ENCODE measurements around the gene CNIH1.

CNIH1 gene

DNA sequence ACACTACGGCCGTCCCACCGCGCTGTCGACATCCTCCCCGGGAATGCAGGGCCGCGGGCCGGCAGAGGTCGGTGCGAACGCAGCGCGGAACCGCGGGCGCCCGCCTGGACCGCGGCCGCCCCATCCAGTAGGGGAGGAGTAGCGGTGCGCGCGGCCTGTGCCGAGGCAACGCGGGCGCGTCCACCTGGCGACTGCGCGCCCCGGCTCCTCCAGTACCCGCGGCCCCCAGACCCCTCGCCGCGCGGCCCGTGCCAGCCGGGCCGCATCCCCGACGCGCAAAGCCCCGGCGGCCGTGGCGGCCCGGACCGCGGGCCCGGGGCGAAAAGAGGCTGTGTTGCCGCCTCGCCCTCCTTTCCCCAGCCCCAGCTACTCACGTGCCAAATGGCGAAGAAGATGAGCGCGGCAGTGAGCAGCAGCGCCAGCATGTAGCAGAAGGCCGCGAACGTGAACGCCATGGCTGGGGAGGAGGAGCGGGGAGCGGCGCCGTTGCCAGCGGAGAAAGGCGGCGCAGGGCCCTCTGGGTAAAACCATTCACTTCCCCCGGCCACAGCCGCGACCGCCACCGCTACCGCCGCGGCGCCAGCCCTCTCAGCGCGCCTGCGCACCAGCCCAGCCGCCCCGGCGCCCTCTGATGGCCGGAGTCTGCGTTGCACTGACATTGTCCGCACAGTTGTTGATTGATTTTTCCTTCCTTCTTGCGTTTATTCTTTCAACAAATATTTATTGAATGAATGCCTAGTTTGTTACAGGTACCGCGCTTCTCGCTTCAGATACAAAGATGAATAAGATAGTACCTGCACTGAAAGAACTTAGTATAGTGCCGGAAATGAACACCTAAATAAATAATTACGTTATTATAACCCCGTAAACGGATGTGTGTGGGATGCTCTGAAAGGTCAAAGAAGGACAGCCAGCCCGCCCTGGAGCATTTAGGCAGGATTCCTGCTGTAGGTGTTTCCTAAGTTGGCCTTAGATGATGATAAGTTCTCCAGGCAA is at the start of gene CNIH1:
CNIH1 (minus strand) TSS at position 502 of the 996 bp plus-strand sequence; CDS start at position 455, 47 bp downstream.
- DNase-seq (ENCODE audit: low read depth in 3 of 3) = peak; percentile 85

DNA sequence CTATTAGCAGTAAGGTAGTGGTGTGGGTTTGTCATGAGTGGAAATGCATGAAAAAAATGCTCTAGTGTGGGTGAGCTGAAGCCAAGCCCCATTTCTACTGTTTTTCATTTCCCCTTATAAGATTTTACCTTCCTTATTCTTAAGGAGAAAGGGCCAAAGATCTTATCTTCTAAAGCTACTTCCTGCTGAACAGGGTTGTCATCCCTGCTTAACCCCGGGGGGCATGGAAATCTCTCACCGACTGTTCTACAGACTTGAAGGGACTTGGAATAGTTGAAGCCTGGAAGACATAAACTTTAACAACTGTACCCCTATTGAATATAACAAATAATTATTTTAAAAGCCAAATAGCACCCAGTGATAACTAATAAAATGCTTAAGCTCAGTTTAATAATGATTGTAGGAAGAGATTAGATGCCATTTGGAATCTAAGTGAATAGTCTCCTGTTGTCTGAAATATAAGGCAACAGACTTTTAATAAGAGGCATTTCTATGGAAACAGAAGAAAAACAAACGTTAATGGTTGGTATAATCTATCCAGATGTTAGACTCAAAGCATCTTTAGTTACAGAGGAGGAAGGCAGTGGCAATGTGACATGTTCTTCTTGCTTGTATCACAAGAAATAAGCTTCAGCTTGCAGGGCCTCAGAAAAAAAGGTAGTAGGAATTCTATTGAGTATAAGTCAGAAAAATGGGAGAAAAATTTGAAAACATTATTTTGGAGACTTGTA is 49.4 kb upstream of the CNIH1 start:
- DNase-seq (ENCODE audit: low read depth in 3 of 3) = no peak

DNA sequence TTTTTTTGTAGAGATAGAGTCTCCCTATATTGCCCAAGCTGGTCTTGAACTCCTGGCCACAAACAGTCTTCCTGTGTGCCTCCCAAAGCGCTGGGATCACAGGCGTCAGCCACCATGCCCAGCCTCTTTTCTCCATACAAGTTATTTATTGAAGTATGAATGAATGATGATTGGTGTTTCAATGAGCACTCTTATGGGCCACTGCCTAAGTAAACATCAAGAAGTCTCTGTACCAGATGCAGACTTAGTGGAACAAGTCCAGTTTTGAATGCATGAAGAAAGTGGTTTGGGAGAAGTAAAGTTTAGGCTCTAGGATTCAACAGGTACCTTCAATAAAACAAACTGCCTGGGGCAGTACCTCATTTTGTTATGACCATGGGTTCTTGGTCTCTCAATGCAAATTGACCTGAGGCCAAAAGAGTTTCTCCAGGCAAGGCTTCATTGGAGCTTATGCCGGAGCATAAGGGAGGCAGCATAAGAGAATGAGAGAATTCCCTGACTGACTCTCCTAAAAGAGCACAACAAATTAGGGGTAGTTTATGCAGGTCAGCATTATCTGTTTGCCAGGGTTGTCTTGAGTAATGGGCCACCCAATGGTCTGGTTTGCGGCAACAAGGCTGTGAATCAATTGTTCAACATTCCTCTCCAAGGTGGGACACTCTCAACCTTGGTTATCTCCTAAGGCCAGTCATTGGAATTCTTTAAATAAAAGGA is 48.7 kb upstream of the CNIH1 start:
- no peak for DNase-seq (ENCODE audit: low read depth in 3 of 3)

DNA sequence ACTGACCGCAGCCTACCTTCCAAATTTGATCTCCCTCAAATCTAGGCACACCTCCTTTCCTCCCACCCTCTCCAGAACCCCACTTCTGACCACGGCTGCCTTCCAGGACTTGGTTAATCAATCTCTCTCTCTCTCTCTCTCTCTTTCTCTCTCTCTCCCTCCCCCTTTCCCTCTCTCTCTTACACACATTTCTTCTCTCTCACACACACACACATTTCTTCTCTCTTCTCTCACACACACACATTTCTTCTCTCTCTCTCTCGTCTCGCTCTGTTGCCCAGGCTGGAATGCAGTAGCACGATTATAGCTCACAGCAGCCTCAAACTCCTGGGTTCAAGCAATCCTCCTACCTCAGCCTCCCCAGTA is 48.1 kb upstream of the CNIH1 start:
- no peak for DNase-seq (ENCODE audit: low read depth in 3 of 3)

DNA sequence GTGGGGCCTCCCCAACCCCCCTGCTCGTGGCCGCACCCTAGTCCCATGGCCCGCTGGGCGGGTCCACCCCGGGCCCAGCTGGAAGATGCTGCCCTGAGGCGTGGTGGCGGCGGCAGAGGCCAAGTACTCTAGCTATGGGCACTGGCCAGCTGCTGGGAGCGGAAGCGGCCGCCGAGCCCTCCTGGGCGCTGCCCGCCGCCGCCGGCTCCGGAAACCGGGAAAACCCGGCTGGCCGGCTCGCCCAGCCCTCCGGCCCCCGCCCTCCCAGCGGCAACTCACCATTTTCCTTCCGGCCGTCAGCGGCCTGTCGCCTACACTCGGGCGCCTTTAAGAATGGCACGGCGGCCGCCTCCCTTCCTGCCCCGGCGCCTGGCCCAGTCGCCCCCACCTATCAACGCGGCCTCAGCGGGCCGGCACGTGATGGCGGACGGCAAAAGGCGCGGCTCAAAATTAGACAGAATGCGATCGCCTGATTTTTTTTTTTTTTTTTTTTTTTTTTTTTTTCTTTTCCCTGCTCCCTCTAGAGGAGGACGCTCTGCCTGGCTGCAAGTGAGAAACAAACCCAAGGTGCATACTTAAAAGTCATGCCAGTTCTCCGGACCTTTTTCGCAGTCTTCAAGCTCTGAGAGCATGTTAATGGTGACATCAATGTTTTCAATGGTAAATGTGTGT is 47.6 kb upstream of the CNIH1 start, which contains the start of gene GMFB:
GMFB (minus strand) TSS at position 335 of the 672 bp plus-strand sequence; CDS start at position 282, 53 bp downstream.
- DNase-seq (ENCODE audit: low read depth in 3 of 3) = peak; percentile 76 to 78 (median 78)

DNA sequence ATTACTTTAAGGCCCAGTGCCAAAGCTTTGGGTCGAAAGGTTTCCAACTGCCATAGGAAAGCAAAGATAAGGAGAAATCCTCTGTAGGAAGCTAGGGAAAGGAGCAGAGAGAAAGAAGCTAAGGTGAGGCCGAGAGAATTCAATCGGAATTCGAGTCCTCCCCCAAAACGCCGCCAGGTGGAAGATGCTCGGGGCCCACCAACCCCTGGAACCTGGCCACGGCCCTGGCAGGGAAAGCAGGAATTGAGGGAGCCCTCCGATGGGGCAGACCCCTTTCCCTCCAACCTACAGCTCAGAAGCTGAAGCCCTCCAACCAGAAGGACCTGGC is 47.1 kb upstream of the CNIH1 start:
- no peak for DNase-seq (ENCODE audit: low read depth in 3 of 3)

DNA sequence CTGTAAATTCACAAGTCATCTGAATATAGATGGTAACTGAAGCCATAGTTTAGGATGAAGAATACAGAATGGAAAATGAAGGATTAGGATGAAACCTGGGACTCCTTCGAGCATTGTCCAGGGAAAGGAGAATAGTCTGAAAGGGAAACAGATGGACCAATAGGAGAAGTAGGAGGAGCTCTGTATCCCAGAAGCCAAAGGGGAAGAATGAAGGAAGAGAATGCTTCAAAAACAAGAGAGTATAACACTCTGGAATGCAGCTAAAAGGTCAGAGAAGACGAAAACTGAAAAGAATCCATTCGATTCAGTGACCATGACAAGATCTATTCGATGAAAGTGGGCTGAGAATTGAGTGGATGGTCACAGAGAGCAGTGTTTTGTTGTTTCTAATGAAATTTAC is 46.6 kb upstream of the CNIH1 start:
- no peak for DNase-seq (ENCODE audit: low read depth in 3 of 3)

DNA sequence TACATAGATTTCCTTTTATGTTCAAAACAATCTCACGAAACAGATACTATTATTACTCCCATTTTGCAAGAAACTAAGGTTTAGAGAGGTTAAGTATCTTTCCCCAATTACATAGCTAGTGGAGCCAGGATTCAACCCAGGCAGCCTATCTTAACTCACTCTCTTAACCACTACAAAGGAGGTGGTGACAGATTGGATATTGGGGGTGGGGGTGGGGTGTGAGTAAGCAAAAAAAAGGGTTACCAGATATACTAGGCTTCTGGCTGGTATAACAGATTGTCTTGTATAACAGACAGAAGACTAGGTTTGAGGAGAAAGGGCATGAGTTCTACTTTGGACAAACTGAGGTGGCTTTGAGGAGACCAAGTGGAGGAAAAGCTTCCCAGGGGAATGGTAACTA is 45.5 kb upstream of the CNIH1 start:
- DNase-seq (ENCODE audit: low read depth in 3 of 3) = no peak

DNA sequence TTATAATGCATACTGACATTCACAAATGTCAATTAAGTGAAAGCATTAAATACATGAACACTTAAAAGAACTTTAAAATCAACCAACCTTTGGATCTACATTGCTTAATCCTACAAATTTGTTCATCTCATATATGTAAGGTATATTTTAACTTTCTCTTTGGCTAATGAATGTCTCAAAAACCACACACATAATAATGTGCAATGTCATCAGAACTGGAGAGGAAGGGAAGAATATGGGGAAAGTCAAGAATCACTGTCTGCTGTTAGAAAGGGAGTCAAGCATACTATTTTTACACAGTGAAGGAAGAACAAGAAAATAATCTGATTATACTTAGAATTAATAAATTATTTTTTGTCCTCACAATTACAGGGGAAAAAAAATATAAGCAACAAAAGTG is 42.7 kb upstream of the CNIH1 start:
- no peak for DNase-seq (ENCODE audit: low read depth in 3 of 3)

DNA sequence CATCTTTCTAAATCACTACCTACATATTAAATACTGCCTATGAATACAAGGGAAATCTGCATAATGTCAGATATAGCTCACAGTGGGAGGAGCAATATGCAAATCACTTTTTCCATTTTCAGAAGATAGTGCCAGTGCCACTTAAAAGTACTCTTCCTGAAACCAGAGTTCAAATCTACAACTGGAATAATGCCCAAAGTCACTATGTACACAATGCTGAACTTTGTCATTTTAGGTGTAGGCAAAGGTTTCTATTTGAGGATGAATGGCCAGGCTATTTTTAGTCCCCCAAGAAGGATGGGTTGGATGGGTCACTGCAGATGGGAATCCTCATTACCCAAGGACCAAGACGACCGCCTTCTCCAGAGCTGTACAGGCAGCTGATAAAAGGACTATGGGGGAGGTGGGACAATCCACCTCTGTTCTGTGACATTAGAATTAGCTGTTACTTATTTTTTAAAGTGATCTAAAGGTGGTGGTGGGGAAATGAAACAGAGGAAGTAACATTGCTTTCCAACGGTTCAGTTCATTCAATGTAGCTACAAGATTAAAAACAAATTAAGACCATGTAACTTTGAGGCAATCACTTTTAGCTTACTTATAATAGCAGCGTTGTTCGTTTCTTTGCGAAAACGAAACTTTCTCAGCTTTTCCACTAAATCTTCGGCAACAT is 42.0 kb upstream of the CNIH1 start:
- DNase-seq (ENCODE audit: low read depth in 3 of 3) = no peak

DNA sequence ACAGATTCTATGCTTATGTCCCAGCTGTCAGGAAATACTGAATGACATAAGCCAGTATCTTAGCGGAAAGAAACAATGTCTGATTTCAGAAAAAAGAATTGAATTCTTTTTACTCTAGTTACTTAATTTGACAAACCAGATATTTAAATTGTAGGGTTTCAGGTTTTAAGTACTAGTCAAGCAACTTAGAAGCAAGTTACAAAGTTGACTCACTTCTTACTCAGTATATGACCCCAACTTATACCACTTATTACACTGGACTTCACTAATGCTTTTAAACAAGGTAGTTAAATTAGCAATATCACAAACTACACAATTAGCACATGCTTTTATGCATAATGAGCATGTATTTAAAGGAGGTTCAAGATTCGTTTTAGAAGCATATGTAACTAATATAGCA is 40.5 kb upstream of the CNIH1 start:
- DNase-seq (ENCODE audit: low read depth in 3 of 3) = no peak

DNA sequence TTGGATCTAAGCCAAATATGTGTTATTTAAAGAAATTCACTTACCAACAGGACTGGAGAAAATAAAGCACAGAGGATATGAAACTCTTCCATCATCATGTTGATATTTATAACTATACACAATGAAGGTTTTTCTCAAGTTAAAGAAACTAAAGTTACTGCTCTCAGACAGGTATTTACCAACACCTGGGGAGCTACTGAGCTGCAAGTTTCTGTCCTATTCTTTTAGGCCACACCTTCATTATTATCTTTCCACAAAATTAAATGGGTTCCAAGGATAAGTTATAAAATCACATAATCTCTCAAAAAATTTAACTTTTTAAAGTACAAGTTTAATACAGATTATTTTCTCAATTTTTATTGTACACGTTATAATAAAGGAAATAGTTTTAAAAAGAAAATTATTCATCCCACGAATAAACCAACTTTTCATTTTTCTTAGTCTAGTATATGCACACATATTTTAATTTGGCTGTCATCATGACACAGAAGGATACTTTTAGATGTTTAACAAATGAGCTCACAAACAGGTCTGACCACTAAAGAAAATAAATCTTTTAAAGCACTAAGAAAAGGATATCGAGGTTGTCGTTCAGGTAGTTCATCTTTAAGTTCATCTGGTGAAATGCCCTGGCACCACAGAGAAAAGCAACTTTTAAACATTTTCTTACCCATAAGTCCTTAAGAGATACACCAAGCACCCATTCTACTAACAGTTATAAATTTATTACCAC is 39.8 kb upstream of the CNIH1 start:
- no peak for DNase-seq (ENCODE audit: low read depth in 3 of 3)

DNA sequence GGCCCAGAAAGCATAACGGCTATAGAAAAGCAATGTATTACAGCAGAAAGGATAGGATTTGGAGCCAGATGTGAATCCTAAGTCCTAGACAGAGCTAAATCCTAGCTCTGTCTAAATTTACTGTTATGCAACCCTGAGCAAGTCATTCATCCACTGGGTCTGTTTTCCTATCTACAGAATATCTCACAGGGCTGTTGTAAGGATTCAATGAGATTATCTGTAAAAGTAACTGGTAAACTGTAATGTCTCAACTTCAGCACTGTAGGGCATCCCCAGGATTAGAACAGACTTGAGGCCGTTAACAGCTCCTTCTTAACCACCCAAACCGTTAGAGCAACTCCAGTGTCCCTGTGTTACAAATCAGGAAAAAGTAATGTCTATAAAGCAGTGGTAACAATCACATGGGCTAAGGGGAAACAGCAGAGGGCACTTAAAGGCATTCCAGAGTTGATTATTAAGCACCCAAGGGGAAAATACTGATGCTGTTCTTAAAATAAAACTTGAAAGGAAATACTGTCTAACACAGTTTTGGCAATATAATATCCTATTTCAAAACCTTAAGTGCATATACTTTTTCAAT is 37.6 kb upstream of the CNIH1 start:
- DNase-seq (ENCODE audit: low read depth in 3 of 3) = no peak

DNA sequence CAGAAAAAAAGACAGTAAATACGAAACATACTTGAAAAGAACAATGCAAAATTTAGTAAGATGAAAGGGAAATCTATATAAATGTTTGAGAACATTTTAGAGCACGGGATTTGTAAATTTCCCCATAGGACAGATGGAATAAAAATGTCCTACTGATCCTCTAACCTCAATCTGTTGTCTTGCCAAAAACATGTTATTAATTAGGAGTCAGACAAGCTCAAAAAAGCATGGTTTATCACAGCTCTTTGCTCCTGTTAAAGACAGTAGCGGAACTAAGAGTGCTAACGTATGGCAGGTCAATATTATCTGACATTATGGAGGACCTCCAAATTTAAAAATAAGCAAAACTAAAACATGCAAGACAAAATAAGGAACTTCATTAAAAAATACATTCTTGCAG is 34.7 kb upstream of the CNIH1 start:
- DNase-seq (ENCODE audit: low read depth in 3 of 3) = no peak

DNA sequence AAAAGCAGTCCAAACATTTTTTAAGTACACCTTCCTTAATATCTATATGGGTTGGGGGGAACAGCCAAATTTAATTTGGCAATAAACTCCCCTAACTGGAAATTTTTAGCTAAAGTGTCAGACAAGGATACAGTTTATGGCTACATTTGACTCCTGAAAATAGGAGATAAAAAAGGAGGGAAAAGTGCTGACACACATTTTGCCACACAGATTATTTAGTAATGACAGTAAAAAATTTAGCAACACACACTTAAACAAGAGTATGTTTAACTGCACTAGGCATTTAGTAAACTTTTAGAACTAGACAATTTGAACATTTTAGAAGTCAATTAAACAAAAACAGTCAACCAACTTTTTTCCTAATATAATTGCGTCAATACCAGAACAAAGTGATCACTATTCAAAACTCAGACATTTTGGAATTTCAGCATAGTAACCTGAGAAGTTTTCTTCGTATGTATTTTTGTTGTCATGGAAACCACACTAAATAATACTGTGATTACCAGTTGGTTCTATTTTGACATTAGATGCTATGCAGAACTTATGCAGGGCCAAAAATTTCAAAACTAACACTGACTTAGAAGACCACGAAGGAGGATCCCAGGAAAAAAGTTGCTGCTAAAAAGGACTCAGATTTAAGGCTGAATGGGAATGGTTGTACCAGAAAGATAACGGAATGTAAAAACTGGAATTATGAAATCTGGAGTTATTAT is 34.2 kb upstream of the CNIH1 start:
- no peak for DNase-seq (ENCODE audit: low read depth in 3 of 3)

DNA sequence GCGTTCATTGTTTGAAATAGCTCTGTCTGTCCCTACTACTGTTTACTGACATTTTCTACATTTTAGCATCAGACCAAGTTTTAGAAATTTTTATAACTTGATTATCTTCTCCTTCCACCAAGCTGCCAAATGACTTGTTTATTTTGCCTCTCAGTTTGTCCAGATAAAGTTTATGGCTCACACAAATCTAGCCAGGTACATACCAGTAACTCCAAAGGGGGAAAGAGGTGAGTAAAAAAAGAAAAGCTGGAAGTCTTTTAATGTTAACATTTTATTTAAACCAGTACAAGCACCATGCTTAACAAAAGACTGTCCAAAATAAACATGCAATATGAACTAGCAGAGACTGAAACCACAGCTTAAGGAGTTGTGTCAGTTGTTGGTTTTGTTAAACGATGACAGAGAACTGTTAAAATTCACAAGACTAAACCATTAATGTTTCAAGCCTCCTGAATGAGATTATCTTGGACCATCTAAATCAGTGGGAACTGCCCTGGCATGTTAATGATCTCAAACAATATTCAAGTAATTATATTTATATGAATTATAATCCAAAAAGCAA is 33.1 kb upstream of the CNIH1 start:
- DNase-seq (ENCODE audit: low read depth in 3 of 3) = no peak

DNA sequence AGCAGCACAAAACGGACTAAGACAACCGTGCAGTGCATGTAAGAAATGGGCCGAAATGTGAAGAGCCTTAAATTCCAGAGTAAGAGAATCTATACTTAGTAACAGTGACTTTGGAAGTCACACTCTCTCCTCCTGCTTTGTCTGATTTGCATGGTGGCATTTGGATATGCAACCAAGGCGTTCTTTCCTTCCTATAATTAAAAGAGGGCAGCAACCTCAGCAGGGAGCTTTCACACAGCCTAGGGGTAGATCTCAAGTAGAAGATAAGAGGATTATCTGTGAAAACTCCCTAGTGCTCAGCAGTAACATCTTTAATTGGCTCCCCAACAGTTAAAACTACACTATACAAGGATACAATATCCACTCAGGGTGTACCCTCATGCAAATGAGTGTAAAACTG is 31.1 kb upstream of the CNIH1 start:
- no peak for DNase-seq (ENCODE audit: low read depth in 3 of 3)

DNA sequence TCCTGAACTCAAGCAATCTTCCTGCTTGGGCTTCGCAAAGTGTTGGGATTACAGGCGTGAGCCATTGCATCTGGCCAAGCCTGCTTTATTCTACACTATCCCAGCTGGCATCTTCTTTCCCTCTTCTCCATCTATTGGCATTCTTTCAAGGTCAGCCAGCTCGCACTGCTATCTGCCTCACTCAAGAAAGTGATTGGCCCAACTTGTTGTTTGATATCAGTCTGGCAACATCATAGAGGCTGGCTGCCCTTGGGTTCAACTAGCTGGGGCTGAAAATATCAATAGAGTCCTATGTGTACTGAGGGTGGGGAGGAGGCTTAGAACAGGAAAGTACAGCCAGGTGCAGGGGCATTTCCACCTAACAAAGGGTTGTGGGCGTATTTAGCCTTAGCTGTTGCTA is 30.5 kb upstream of the CNIH1 start:
- no peak for DNase-seq (ENCODE audit: low read depth in 3 of 3)

DNA sequence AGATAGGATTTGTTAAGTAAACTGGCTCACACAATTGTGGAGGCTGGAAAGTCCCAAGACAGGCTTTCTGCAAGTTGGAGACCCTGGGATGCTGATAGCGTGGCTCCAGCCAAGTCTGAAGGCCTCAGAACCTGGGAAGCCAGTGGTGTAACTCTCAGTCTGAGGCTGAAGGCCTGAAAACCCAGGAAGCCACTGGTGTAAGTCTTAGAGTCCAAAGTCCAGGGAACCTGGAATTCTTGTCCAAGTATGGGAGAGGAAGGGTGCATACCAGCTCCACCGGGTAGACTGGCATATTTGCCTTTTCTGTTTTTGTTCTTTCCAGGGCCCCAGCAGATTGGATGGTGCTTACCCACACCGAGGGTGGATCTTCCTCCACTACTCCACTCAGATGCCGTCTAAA is 29.5 kb upstream of the CNIH1 start:
- no peak for DNase-seq (ENCODE audit: low read depth in 3 of 3)
